HL-60 (cell line): ENCODE data around the gene VWA7.
A peak's percentile ranks its signal among the peaks of the same experiment; 100 is the strongest.

Source experiments
- CTCF ChIP-seq: IDR thresholded peaks from one replicate; pipeline ENCODE4 v1.5.1; 2011; ENCODE audit warnings: low read length, control low read depth, inconsistent platforms; ENCODE audit not compliant: insufficient read depth
- GABPA ChIP-seq: IDR thresholded peaks from 2 replicates; pipeline ENCODE4 v1.6.1; 2012; ENCODE audit warnings: low read depth
- POLR2AphosphoS5 ChIP-seq: IDR thresholded peaks from 2 replicates; pipeline ENCODE4 v1.6.1; 2012; ENCODE audit warnings: low read depth
- REST ChIP-seq: IDR thresholded peaks from 2 replicates; pipeline ENCODE4 v1.6.1; 2012; ENCODE audit warnings: low read depth; ENCODE audit not compliant: insufficient replicate concordance
- SPI1 ChIP-seq: IDR thresholded peaks from 2 replicates; pipeline ENCODE4 v1.6.1; 2012; ENCODE audit warnings: low read depth, mild to moderate bottlenecking, borderline replicate concordance

GRCh38 chr6:31768363-31769257 is 8.5 kb downstream of the VWA7 start:
- TF ChIP-seq SPI1: peak; percentile 57; the same call in 1 of the 2 replicates
- no peak for TF ChIP-seq CTCF
- TF ChIP-seq POLR2AphosphoS5: no peak
- no peak for TF ChIP-seq GABPA
- TF ChIP-seq REST: no peak
